Activated naive CD4-positive, alpha-beta T cell treated with anti-CD3 and anti-CD28 coated beads, Interleukin-2, amount 10 ng/mL, durations not matched to agents 7 days and 5 days (primary cell): ENCODE results near the gene KLF17.

ENCODE experiments used
- CTCF ChIA-PET: fragments of 350-600 bp; sonication (Branson Sonifier 250); formaldehyde crosslinking; loops from one replicate; lab custom pipeline; 2021; ENCODE audit warnings: antibody characterized with exemption; lab: Charles Lee
- DNase-seq: peaks from one replicate; pipeline ENCODE4 v3.0.0-alpha.2; 2020
- H3K27ac Mint-ChIP-seq: one replicate; pipeline ENCODE4 v1.8.0; 2021; ENCODE audit warnings: mild to moderate bottlenecking, moderate library complexity, mixed read lengths
- H3K27me3 Mint-ChIP-seq: one replicate; pipeline ENCODE4 v1.8.0; 2021; ENCODE audit warnings: mild to moderate bottlenecking, mixed read lengths
- H3K36me3 Mint-ChIP-seq: one replicate; pipeline ENCODE4 v1.8.0; 2021; ENCODE audit warnings: mixed read lengths
- H3K4me1 Mint-ChIP-seq: one replicate; pipeline ENCODE4 v1.8.0; 2021; ENCODE audit warnings: mixed read lengths
- H3K4me3 Mint-ChIP-seq: one replicate; pipeline ENCODE4 v1.8.0; 2021; ENCODE audit warnings: mild to moderate bottlenecking, moderate library complexity, mixed read lengths
- H3K9me3 Mint-ChIP-seq: one replicate; pipeline ENCODE4 v1.8.0; 2021; ENCODE audit warnings: mixed read lengths

Gene KLF17

GRCh38 chr1:44151808-44152207, 33.2 kb downstream of the KLF17 start:
- Mint-ChIP-seq H3K36me3 (no peaks in the 10 kb centered on the region), H3K27me3 (peaks cover 13% of the 10 kb centered on the region), H3K4me1 (no peaks in the 10 kb centered on the region), H3K4me3 (no peak overlapping the region), H3K9me3 (peaks cover under 1% of the 10 kb centered on the region), H3K27ac (no peak overlapping the region)
- CTCF ChIA-PET: no interaction called here
- DNase-seq: no peak

GRCh38 chr1:44152692-44153091, 34.1 kb downstream of the KLF17 start:
- Mint-ChIP-seq H3K27me3 (peaks cover 9% of the 10 kb centered on the region), H3K36me3 (no peaks in the 10 kb centered on the region), H3K4me3 (no peak overlapping the region), H3K9me3 (no peaks in the 10 kb centered on the region), H3K4me1 (no peaks in the 10 kb centered on the region), H3K27ac (no peak overlapping the region)
- CTCF ChIA-PET: no interaction called here
- no peak for DNase-seq

- Mint-ChIP-seq H3K9me3 (no peaks in the 10 kb centered on the region), H3K36me3 (no peaks in the 10 kb centered on the region), H3K4me1 (no peaks in the 10 kb centered on the region), H3K27me3 (peaks cover 10% of the 10 kb centered on the region), H3K4me3 (no peak overlapping the region), H3K27ac (no peak overlapping the region)
- CTCF ChIA-PET: interaction anchor here (0.6 kb wide), 1 partner anchor 32 kb away, joined by 3 read pairs; no protein-coding TSS in a partner anchor
- no peak for DNase-seq
Measured at GRCh38 chr1:44154049-44154448, 35.4 kb downstream of the KLF17 start.

- no peaks in the 10 kb centered on the region for H3K4me1 Mint-ChIP-seq
Measured at GRCh38 chr1:44157903-44158302, 39.3 kb downstream of the KLF17 start.

GRCh38 chr1:44158871-44159270, 40.2 kb downstream of the KLF17 start:
- Mint-ChIP-seq H3K4me1 (no peaks in the 10 kb centered on the region), H3K27me3 (peaks cover 4% of the 10 kb centered on the region), H3K36me3 (no peaks in the 10 kb centered on the region), H3K9me3 (no peaks in the 10 kb centered on the region), H3K4me3 (no peak overlapping the region), H3K27ac (no peak overlapping the region)
- no peak for DNase-seq
- CTCF ChIA-PET: no interaction called here

More at GRCh38 chr1:44157903-44158302, 39.3 kb downstream of the KLF17 start:
- no peak for DNase-seq
- no peak overlapping the region for H3K27ac Mint-ChIP-seq
- CTCF ChIA-PET: no interaction called here
- no peaks in the 10 kb centered on the region for H3K36me3 Mint-ChIP-seq
- no peaks in the 10 kb centered on the region for H3K9me3 Mint-ChIP-seq
- no peak overlapping the region for H3K4me3 Mint-ChIP-seq
- peaks cover 4% of the 10 kb centered on the region for H3K27me3 Mint-ChIP-seq

GRCh38 chr1:44161546-44161945, 42.9 kb downstream of the KLF17 start:
- no peaks in the 10 kb centered on the region for H3K9me3 Mint-ChIP-seq
- DNase-seq: no peak
- H3K27me3 Mint-ChIP-seq: peaks cover 11% of the 10 kb centered on the region
- no peak overlapping the region for H3K27ac Mint-ChIP-seq
- H3K4me3 Mint-ChIP-seq: no peak overlapping the region
- no peaks in the 10 kb centered on the region for H3K4me1 Mint-ChIP-seq
- CTCF ChIA-PET: no interaction called here
- no peaks in the 10 kb centered on the region for H3K36me3 Mint-ChIP-seq

GRCh38 chr1:44168520-44169098, 50.0 kb downstream of the KLF17 start:
- Mint-ChIP-seq H3K27me3 (peaks cover 25% of the 10 kb centered on the region), H3K4me1 (peaks cover 6% of the 10 kb centered on the region), H3K9me3 (peaks cover 7% of the 10 kb centered on the region), H3K4me3 (no peak overlapping the region), H3K27ac (no peak overlapping the region), H3K36me3 (no peaks in the 10 kb centered on the region)
- DNase-seq: no peak
- CTCF ChIA-PET: no interaction called here

- H3K27ac Mint-ChIP-seq: no peak overlapping the region
- CTCF ChIA-PET: interaction anchor here (1.0 kb wide), 1 partner anchor 14 kb away, joined by 3 read pairs; no protein-coding TSS in a partner anchor
- DNase-seq: no peak
- peaks cover 25% of the 10 kb centered on the region for H3K27me3 Mint-ChIP-seq
- H3K4me1 Mint-ChIP-seq: peaks cover 6% of the 10 kb centered on the region
- H3K9me3 Mint-ChIP-seq: peaks cover 13% of the 10 kb centered on the region
- no peaks in the 10 kb centered on the region for H3K36me3 Mint-ChIP-seq
- no peak overlapping the region for H3K4me3 Mint-ChIP-seq
Measured at GRCh38 chr1:44170281-44170823, 51.7 kb downstream of the KLF17 start.

- Mint-ChIP-seq H3K9me3 (peaks cover 6% of the 10 kb centered on the region), H3K27me3 (peaks cover 18% of the 10 kb centered on the region), H3K4me3 (no peak overlapping the region), H3K4me1 (no peaks in the 10 kb centered on the region), H3K36me3 (no peaks in the 10 kb centered on the region), H3K27ac (no peak overlapping the region)
- no peak for DNase-seq
- CTCF ChIA-PET: no interaction called here
Measured at GRCh38 chr1:44174630-44175029, 56.0 kb downstream of the KLF17 start.
